Posterior cingulate gyrus (tissue), 11 donors: Measurements from ENCODE around the gene BABAM1.

Experiments
- DNase-seq, 10 donors: peaks; one replicate each; pipeline versions ENCODE4 v3.0.0 to v3.0.0-alpha.2; 2020 to 2021; ENCODE audit warnings: mixed read lengths in 3 of 10
- intact Hi-C: fragments of 100-400 bp; cut with DNase I; formaldehyde crosslinking; loops from one replicate; pipeline ENCODE4 v1.15.1; 2023

The BABAM1 gene

DNA sequence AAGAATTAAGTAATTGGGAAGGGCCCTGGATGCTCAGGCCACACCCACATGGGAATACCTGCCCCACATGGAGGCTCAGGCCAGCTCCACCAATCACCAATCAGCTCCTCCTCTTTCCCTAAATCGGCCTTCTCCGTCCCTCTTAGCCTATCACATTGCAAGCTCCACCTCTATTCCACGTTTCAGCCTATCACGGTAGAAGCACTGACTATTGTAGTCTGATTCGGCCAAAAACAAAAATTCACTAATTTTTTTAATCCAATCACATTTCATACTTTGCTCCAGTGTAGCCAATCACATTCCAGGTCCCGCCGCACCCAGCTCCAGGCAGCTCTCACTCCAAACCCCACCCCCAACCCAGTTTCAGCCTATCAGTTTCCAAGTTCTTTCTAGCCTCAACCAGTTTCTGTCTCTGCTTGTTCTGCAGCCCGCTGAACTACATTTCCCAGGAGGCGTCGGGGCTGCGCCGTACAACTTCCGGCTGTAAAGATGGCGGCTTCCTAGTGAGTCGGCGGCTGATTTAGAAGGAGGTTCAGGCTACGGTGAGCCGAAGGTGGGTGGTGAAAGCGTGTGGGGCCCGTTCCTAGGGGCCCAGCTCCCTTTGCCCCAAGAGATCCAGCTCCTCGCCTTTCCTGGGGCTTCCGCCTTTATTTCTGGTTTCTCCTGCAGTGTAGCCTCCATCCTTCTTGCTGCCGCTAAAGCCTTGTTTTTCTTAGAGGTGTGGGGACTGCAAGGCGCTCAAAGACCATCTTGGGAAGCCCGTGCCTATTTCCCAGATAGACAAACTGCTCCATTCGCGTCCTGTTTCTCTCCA is at the start of gene BABAM1:
TSS of gene BABAM1 (plus strand) at position 469 of the 814 bp plus-strand sequence. CDS start 1,364 bp downstream, outside the sequence.
- intact Hi-C loops: loop anchor here (5.0 to 10.0 kb wide), 2 partner anchors 40 to 52 kb away; partner anchors contain the start of genes DDA1, MRPL34 and USE1
- DNase-seq: peak; percentile 92 to 99 (median 96)

DNA sequence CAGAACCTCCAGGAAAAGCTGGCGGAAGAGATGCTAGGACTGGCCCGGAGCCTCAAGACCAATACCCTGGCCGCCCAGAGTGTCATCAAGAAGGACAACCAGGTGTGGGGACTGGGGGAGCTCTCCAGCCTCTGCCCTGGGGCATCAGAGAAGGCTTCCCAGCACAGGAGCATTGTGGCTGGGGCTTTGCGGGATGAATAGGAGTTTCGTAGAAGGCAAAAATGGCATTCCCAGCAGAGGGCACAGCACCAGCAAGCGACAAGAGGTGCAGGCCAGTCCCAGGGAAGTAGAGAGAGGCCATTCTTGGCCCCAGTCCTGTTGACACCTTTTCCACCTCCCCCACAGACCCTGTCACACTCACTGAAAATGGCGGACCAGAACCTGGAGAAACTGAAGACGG is 48.0 kb upstream of the BABAM1 start:
- DNase-seq: no peak
- intact Hi-C loops: loop anchor here (10.0 kb wide), 2 partner anchors 46 to 144 kb away; partner anchors contain the start of genes BABAM1, HAUS8, MYO9B and USHBP1

DNA sequence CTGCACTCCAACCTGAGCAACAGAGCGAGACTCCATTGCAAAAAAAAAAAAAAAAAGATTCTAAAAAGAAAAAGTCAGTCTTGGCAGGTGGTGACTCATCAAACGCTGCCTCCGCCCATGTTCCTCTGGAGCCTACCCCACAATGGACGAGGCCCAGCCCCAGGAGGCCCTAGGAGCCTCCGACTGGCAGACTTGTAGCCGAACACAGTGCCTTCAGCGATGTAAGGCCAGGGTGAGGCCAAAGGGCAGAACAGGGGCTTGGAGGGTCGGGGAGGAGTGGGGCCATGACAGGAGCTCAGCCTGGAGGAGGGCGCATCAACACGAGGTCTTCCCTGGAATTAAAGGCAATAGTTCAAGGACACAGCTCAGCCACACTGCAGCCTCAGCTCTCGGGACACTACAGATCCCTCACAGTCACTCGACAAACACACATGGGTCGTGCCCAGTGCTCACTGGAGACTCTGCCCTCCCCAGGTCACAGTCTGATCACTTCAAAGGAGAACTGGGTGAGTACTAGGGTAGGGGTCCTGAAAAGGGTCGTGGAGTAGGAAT is 47.0 kb upstream of the BABAM1 start:
- intact Hi-C loops: no loop called here
- no peak for DNase-seq

DNA sequence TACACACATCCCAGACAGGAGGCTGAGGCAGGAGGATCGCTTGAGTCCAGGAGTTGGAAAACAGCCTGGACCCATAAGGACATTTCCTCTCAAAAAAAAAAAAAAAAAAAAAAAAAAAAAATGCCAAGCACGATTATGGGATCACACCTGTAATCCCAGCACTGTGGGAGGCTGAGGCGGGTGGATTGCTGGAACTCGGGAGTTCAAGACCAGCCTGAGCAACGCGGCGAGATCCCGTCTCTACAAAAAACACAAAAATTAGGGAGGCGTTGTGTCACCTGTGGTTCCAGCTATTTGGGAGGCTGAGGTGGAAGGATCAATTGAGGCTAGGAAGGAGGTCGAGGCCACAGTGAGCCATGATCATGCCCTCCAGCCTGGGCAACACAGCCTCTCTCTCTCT is 42.2 kb upstream of the BABAM1 start:
- DNase-seq: no peak
- intact Hi-C loops: no loop called here

GRCh38 chr19:17226002-17226933 is 41.0 kb upstream of the BABAM1 start, which contains the start of gene OCEL1:
OCEL1 (plus strand) TSS chr19:17226226; CDS start chr19:17226248, 22 bp downstream.
- intact Hi-C loops: no loop called here
- peak; percentile 96 to 100 (median 99) for DNase-seq

- intact Hi-C loops: no loop called here
- no peak for DNase-seq
Observed at GRCh38 chr19:17227798-17228367, 39.4 kb upstream of the BABAM1 start.

DNA sequence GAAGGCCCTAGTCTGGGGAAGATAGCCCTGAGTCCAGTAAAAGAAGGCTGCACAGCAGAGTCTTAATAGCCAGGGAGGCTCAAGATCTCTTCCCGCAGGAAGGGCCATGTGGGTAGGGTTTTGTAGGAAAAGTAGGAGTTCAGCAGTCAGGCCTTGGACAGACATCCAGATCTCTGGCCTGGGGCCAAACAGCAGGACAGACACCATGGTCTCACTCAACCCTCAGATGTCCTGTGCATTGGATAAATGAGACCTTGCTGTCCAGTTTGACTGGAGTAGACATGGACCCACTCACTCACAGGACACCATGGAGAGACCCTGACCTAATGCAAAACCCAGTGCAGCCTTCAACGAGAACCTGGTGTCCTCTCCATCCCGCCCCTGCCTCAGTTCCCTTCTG is 37.4 kb upstream of the BABAM1 start:
- DNase-seq: no peak
- intact Hi-C loops: no loop called here

- no peak for DNase-seq
- intact Hi-C loops: no loop called here
Observed at GRCh38 chr19:17232258-17232657, 35.0 kb upstream of the BABAM1 start.

- peak in 4 of 10 donors; percentile 32 to 93 (median 69) for DNase-seq
- intact Hi-C loops: loop anchor here (1.0 kb wide), 1 partner anchor 168 kb away; no protein-coding TSS in a partner anchor
Observed at GRCh38 chr19:17234911-17235299, 32.3 kb upstream of the BABAM1 start.

DNA sequence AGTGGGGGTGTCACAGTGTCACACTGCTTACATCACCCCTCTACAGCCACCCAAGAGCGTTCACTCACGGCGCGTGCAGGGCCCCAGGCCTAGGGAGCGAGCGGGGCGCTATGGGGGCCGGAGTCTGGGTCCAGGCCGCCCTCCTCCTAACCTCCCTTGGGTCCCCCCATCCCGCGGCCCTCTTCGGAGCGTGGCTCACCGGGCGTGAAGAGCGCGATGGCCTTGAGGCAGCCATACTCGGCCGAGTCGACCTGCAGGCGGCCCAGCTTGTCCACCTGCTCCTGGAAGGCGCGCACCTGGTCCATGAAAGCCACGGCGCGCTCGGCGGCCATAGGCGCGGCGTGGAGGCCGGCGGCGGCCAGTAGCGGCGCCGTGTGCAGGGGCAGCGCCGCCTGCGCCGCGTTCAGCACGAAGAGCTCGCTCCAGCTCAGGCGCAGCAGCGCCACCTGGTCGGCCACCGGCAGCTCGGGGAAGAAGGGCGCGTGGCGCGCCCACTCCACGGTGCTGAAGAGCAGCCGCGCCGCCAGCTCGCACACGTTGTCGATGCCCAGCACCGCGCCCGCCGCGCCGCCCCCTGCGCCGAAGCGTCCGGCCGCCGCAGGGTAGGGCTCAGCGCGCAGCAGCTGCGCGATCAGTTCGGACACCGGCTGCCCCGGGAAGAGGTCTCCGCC is 31.8 kb upstream of the BABAM1 start:
- peak; percentile 55 to 97 (median 80) for DNase-seq
- intact Hi-C loops: loop anchor here (1.0 kb wide), 1 partner anchor 168 kb away; no protein-coding TSS in a partner anchor

DNA sequence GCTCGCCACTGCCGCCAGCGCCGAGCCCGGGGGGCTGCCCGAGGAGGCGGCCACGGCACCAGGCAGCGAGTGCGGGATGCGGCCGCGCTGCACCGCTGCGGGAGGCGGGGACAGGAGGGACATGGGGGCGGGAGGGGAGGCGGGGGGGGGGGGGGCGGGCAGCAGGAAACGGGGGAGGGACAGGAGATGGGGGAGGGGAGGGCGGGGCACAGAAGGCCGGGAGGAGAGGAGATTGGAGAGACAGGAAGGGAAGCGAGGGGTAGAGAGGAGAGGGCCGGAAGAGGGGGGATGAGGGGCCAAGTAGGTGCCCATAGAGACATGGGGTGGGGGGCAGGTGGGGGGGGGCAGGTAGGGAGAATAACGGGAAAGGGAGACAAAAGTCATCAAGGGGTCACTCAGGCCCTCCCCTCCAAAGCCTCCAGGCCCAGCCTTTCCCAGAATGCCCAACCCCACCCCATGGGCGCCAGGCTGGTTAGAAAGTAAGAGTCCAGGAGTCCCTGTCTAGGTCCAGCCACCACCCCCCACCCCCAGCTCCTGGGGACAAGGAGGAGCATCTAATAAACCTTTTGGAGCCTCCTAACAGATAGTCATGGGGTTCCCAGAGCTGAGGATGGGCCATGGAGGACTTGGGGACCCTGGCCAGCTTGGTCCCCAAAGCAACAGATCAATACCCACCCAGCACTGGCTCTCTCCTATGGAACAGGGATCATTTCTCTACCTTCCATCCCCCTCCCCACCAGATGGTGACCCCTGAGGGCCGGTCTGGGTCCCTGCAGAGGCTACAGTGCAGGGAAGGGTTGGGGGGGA is 31.1 kb upstream of the BABAM1 start:
- intact Hi-C loops: loop anchor here (1.0 kb wide), 1 partner anchor 169 kb away; no protein-coding TSS in a partner anchor
- DNase-seq: no peak

DNA sequence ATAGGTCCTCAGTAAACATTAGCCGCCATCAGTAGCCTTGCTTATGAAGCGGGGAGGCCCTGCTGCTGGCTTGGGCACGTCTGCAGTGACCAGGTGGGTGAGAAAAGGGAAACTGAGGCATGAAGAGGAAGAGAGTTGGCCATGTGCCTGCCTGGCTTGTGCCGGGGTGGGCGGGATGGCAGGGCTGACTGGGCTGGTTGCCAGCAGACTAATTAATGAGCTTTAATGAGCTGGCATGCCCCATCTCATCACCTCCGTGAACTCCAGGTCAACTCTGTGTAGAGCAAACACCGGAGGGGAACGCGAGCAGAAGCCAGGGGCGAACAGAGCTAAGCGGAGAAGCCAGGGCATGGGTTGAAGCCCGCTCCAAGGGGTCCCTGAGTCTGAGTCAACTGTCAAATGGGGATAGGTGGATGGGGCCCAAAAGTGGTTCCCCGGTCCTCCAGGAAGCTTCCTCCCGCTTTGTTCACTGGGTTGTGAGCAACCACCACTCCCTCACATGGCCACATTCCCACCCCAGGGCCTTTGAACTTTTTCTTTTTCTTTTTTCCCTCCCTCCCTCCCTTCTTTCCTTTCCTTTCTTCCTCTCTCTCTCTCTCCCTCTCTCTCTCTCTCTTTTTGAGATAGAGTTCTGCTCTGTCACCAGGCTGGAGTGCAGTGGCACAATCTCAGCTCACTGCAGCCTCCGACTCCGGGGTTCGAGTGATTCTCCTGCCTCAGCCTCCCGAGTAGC is 30.3 kb upstream of the BABAM1 start:
- intact Hi-C loops: no loop called here
- no peak for DNase-seq

DNA sequence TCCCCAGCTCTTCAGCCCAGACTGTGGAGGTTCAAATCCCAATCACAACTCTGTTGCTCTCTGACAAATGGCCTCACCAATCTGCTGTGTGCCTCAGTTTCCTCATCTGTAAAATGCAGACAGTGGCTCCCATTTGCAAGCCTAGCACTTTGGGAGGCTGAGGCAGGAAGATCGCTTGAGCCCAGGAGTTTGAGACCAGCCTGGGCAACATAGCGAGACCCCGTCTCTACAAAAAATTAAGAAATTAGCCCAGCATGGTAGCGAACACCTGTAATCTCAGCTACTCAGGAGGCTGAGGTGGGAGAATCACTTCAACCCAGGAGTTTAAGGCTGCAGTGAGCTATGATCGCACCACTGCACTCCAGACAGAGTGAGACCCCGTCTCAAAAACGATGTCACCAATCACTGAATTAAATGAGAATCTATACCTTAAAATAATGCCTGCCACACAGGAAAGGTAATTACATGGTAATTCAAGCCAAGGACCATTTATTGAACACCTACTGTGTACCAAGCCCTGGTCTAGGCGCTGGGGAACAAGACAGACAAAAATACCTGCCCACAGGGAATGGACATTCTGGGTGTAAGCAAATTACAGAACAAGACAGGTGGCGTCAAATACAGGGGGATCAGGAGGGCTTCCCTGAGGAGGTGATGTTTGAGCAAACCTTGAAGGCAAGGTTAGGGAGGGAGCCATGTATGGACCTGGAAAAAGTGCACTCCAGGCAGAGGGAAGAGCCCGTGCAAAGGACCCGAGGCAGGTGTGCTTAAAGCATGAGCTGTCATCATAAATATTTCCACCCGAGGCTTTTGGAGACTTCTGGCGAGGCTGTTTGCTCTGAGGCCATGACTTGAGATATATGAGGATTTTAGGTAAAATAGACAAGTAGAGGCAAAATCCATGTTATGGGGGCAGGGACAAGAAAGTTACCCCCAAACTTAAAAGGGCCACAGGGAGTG is 29.2 kb upstream of the BABAM1 start:
- intact Hi-C loops: no loop called here
- DNase-seq: no peak

GRCh38 chr19:17240062-17240752 is 27.0 kb upstream of the BABAM1 start:
- no peak for DNase-seq
- intact Hi-C loops: no loop called here

DNA sequence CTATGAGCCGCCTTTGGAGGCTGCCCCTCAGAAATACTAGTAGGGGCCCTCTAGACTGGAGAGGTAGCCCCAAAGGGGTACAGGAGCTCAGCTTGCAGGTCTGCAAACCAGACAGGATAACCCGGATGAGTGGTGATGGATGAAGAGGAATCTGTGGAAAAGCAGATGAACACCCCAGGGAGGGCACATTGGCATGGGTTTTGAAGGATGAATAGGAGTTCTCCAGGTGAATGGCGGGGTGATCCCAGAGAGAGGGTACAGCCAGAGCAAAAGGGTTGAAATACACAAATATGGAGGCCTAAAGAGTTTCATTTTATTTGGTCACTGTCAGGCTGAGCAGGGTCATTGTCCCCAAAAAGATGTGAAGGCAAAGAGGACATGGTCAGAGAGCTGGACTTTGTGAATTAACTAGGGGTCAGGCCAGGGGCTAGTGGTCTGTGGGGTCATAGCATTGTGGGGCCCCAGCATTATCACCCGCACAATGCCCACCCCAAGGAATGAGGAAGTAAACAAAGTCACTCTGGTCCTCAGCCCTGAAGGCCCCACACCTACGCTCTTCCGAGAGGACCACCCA is 26.3 kb upstream of the BABAM1 start:
- DNase-seq: no peak
- intact Hi-C loops: no loop called here
